ENCODE measurements around the gene PRDM10. TPM values are rescaled to one million over a fixed set of nuclear protein-coding genes. Genes with fewer than 3 reads are reported as not detected.

Gene PRDM10
- total RNA-seq, 2 experiments from 2014 or later = 8.2 to 9.6 TPM

DNA sequence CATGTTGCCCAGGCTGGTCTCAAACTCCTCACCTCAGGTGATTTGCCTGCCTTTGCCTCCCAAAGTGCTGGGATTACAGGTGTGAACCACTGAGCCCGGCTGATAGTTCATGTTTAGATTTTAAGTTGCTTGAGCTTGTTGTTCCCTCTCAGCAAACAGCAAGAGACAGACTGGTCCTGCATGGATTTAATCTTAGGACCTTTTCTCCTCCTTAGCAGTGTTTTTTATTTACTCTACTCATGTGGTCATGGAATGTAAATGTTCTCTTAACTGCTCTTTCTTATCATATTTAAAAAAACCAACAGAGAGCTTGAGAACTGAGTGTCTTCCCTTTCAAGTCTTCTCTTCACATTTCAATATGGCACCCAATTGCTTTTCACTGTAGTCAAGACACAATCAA, 22.7 kb upstream of the PRDM10 start:
- H3K9me3 ChIP-seq (ENCODE audit: control insufficient read depth in 1 of 2, insufficient read depth in 1 of 2, low read length in 2 of 2) = no peaks in the 10 kb centered on the region
- DNase-seq (no peak), ATAC-seq (ENCODE audit: poor library complexity) (no peak)
- Mint-ChIP-seq H3K9me3 (no peaks in the 10 kb centered on the region), H3K4me3 (no peak overlapping the region), H3K27ac (no peak overlapping the region), H3K36me3 (ENCODE audit: low read depth) (no peaks in the 10 kb centered on the region), H3K4me1 (ENCODE audit: low read depth) (no peaks in the 10 kb centered on the region), H3K27me3 (no peaks in the 10 kb centered on the region)
- ChIA-PET POLR2A (no interaction called here), CTCF (no interaction called here)
- no peaks in the 10 kb centered on the region for H3K4me1 ChIP-seq (ENCODE audit: insufficient read depth, low read length)
- intact Hi-C loops (cut with DNase I, micrococcal nuclease) = no loop called here
- H3K36me3 ChIP-seq (ENCODE audit: insufficient read depth, low read length) = no peaks in the 10 kb centered on the region
- no peaks in the 10 kb centered on the region for H3K27me3 ChIP-seq (ENCODE audit: control insufficient read depth in 1 of 2, insufficient read depth in 2 of 2, low read length in 2 of 2)
- TF ChIP-seq, protein P1, sequence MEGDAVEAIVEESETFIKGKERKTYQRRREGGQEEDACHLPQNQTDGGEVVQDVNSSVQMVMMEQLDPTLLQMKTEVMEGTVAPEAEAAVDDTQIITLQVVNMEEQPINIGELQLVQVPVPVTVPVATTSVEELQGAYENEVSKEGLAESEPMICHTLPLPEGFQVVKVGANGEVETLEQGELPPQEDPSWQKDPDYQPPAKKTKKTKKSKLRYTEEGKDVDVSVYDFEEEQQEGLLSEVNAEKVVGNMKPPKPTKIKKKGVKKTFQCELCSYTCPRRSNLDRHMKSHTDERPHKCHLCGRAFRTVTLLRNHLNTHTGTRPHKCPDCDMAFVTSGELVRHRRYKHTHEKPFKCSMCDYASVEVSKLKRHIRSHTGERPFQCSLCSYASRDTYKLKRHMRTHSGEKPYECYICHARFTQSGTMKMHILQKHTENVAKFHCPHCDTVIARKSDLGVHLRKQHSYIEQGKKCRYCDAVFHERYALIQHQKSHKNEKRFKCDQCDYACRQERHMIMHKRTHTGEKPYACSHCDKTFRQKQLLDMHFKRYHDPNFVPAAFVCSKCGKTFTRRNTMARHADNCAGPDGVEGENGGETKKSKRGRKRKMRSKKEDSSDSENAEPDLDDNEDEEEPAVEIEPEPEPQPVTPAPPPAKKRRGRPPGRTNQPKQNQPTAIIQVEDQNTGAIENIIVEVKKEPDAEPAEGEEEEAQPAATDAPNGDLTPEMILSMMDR (IDR thresholded peaks at IDR 0.05) = no peak
- H3K4me3 ChIP-seq (ENCODE audit: low read length) = no peak overlapping the region
- H3K27ac ChIP-seq (ENCODE audit: low read depth in 1 of 2, low read length in 2 of 2) = no peak overlapping the region

DNA sequence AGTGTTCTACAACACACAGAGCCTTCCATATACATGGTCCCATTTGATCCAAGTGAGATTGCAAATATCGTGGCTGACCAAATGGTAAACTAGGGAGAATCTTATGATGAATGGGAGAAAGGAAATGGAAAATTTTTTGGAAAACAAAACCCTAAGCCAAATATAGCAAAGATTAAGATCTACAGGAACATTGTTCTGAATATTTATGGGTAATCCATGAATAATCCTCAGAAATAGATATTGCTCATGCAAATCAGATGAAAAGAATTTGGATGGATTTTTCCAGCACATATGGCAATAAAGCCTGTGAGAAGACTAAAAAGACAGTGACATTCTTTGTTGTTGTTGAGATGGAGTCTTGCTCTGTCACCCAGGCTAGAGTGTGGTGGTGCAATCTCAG, 21.7 kb upstream of the PRDM10 start:
- H3K9me3 ChIP-seq (ENCODE audit: control insufficient read depth in 1 of 2, insufficient read depth in 1 of 2, low read length in 2 of 2) = no peaks in the 10 kb centered on the region
- Mint-ChIP-seq H3K36me3 (ENCODE audit: low read depth) (no peaks in the 10 kb centered on the region), H3K4me1 (ENCODE audit: low read depth) (no peaks in the 10 kb centered on the region), H3K4me3 (no peak overlapping the region), H3K27ac (no peak overlapping the region), H3K9me3 (no peaks in the 10 kb centered on the region), H3K27me3 (no peaks in the 10 kb centered on the region)
- intact Hi-C loops (cut with DNase I, micrococcal nuclease) = no loop called here
- no peak for DNase-seq
- H3K4me1 ChIP-seq (ENCODE audit: insufficient read depth, low read length) = no peaks in the 10 kb centered on the region
- no peaks in the 10 kb centered on the region for H3K36me3 ChIP-seq (ENCODE audit: insufficient read depth, low read length)
- H3K27me3 ChIP-seq (ENCODE audit: control insufficient read depth in 1 of 2, insufficient read depth in 2 of 2, low read length in 2 of 2) = no peaks in the 10 kb centered on the region
- H3K27ac ChIP-seq (ENCODE audit: low read depth in 1 of 2, low read length in 2 of 2) = no peak overlapping the region
- POLR2A ChIA-PET = no interaction called here
- no peak for ATAC-seq (ENCODE audit: poor library complexity)
- CTCF ChIA-PET = no interaction called here
- TF ChIP-seq, protein P1 (IDR thresholded peaks at IDR 0.05) = no peak
- H3K4me3 ChIP-seq (ENCODE audit: low read length) = no peak overlapping the region

DNA sequence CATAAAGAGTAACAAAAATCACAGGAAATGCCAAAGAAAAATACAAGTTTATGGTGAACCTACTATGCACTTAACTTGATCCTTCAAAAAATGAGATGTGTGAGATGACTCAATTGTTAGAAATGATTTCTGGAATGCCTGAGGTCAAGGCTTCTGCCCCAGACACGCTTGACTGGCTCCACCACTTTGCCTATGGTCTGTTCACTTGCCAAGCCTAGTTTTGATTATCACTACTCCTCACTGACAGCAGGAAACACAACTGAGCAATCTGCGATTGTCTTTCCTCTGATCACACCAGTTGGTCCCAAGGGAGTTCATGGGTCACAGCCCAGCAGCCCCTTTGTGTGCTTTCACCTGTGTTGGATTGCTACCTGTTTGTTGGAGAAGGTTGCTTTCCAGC, 20.6 kb upstream of the PRDM10 start:
- Mint-ChIP-seq H3K36me3 (ENCODE audit: low read depth) (no peaks in the 10 kb centered on the region), H3K27ac (no peak overlapping the region), H3K9me3 (no peaks in the 10 kb centered on the region), H3K4me1 (ENCODE audit: low read depth) (no peaks in the 10 kb centered on the region), H3K4me3 (no peak overlapping the region), H3K27me3 (no peaks in the 10 kb centered on the region)
- intact Hi-C loops (cut with DNase I, micrococcal nuclease) = no loop called here
- Histone ChIP-seq H3K4me1 (ENCODE audit: insufficient read depth, low read length) (no peaks in the 10 kb centered on the region), H3K9me3 (ENCODE audit: control insufficient read depth in 1 of 2, insufficient read depth in 1 of 2, low read length in 2 of 2) (no peaks in the 10 kb centered on the region), H3K4me3 (ENCODE audit: low read length) (no peak overlapping the region), H3K27me3 (ENCODE audit: control insufficient read depth in 1 of 2, insufficient read depth in 2 of 2, low read length in 2 of 2) (no peaks in the 10 kb centered on the region), H3K27ac (ENCODE audit: low read depth in 1 of 2, low read length in 2 of 2) (no peak overlapping the region), H3K36me3 (ENCODE audit: insufficient read depth, low read length) (no peaks in the 10 kb centered on the region)
- ChIA-PET CTCF (no interaction called here), POLR2A (no interaction called here)
- ATAC-seq (ENCODE audit: poor library complexity) (no peak), DNase-seq (no peak)
- TF ChIP-seq, protein P1 (IDR thresholded peaks at IDR 0.05) = no peak

All from CD4-positive, alpha-beta T cell (primary cell).